GM12801 (cell line): ENCODE data around the gene NATD1.

ENCODE experiments used
- CTCF ChIP-seq: IDR thresholded peaks from one replicate; pipeline ENCODE4 v1.5.1; 2011; ENCODE audit warnings: control low read depth; ENCODE audit not compliant: insufficient read length; ENCODE audit errors: extremely low read depth

The NATD1 gene

GRCh38 chr17:21250854-21251253, 2.4 kb downstream of the NATD1 start:
- TF ChIP-seq CTCF = no peak

- no peak for TF ChIP-seq CTCF
Measured at GRCh38 chr17:21249920-21250703, 3.1 kb downstream of the NATD1 start.

- no peak for TF ChIP-seq CTCF
Measured at GRCh38 chr17:21249086-21249795, 4.0 kb downstream of the NATD1 start.

GRCh38 chr17:21248500-21248899, 4.7 kb downstream of the NATD1 start:
- no peak for TF ChIP-seq CTCF

GRCh38 chr17:21247552-21248258, 5.5 kb downstream of the NATD1 start:
- no peak for TF ChIP-seq CTCF

- no peak for TF ChIP-seq CTCF
Measured at GRCh38 chr17:21246698-21247097, 6.5 kb downstream of the NATD1 start.

- no peak for TF ChIP-seq CTCF
Measured at GRCh38 chr17:21245639-21246084, 7.5 kb downstream of the NATD1 start.
